ENCODE measurements around the gene TLE4. TPM values are rescaled to one million over a fixed set of nuclear protein-coding genes. Genes with fewer than 3 reads are reported as not detected.

The TLE4 gene
- total RNA-seq, 3 donors from 2014 or later (not counting 1 experiment from before 2014, with no cell fraction given), result 214 to 240 (median 220) TPM

GRCh38 chr9:79564105-79564504 lies 7.7 kb upstream of the TLE4 start:
- H3K36me3 Mint-ChIP-seq, result no peaks in the 10 kb centered on the region
- WGBS (ENCODE audit: insufficient coverage), result 100% methylated on average over 1 of the region's 2 CpGs
- Histone ChIP-seq H3K27ac (ENCODE audit: low read length) (no peak overlapping the region), H3K4me1 (ENCODE audit: control insufficient read depth, insufficient read depth, low read length) (no peaks in the 10 kb centered on the region), H3K27me3 (ENCODE audit: control insufficient read depth, insufficient read depth, low read length) (no peaks in the 10 kb centered on the region), H3K9me3 (ENCODE audit: control insufficient read depth, insufficient read depth, low read length) (no peaks in the 10 kb centered on the region), H3K36me3 (ENCODE audit: control insufficient read depth, insufficient read depth, low read length) (no peaks in the 10 kb centered on the region), H3K4me3 (ENCODE audit: low read length) (no peak overlapping the region)
- peaks cover 0 to 26% of the 10 kb centered on the region in 2 donors for H3K27me3 Mint-ChIP-seq (ENCODE audit: low read depth in 2 of 2)
- intact Hi-C loops (cut with micrococcal nuclease), result no loop called here
- no peak for ATAC-seq
- no peaks in the 10 kb centered on the region for H3K4me1 Mint-ChIP-seq
- no peaks in the 10 kb centered on the region for H3K9me3 Mint-ChIP-seq
- H3K27ac Mint-ChIP-seq, result no peak overlapping the region
- DNase-seq, result no peak
- no peak for TF ChIP-seq CTCF (IDR thresholded peaks at IDR 0.05)
- H3K4me3 Mint-ChIP-seq, result no peak overlapping the region

- peak in 2 of 3 donors; percentile 42 to 44 for ATAC-seq
- Histone ChIP-seq H3K9me3 (ENCODE audit: control insufficient read depth, insufficient read depth, low read length) (no peaks in the 10 kb centered on the region), H3K4me1 (ENCODE audit: control insufficient read depth, insufficient read depth, low read length) (peaks cover 4% of the 10 kb centered on the region), H3K27me3 (ENCODE audit: control insufficient read depth, insufficient read depth, low read length) (peaks cover 4% of the 10 kb centered on the region), H3K4me3 (ENCODE audit: low read length) (no peak overlapping the region), H3K27ac (ENCODE audit: low read length) (no peak overlapping the region), H3K36me3 (ENCODE audit: control insufficient read depth, insufficient read depth, low read length) (no peaks in the 10 kb centered on the region)
- DNase-seq, result no peak
- Mint-ChIP-seq H3K4me1 (peaks cover 4 to 5% of the 10 kb centered on the region in 2 donors), H3K27ac (no peak overlapping the region), H3K27me3 (ENCODE audit: low read depth in 2 of 2) (peaks cover 1 to 26% of the 10 kb centered on the region in 2 donors), H3K4me3 (no peak overlapping the region), H3K36me3 (no peaks in the 10 kb centered on the region), H3K9me3 (no peaks in the 10 kb centered on the region)
- TF ChIP-seq CTCF (IDR thresholded peaks at IDR 0.05), result no peak
- WGBS (ENCODE audit: insufficient coverage), result 39% methylated on average over 2 of the region's 2 CpGs
- intact Hi-C loops (cut with micrococcal nuclease), result no loop called here
Observed at GRCh38 chr9:79565245-79565644, 6.5 kb upstream of the TLE4 start.

- Histone ChIP-seq H3K27me3 (ENCODE audit: control insufficient read depth, insufficient read depth, low read length) (peaks cover 7% of the 10 kb centered on the region), H3K27ac (ENCODE audit: low read length) (no peak overlapping the region), H3K9me3 (ENCODE audit: control insufficient read depth, insufficient read depth, low read length) (no peaks in the 10 kb centered on the region), H3K4me3 (ENCODE audit: low read length) (no peak overlapping the region), H3K4me1 (ENCODE audit: control insufficient read depth, insufficient read depth, low read length) (peaks cover 10% of the 10 kb centered on the region), H3K36me3 (ENCODE audit: control insufficient read depth, insufficient read depth, low read length) (no peaks in the 10 kb centered on the region)
- Mint-ChIP-seq H3K27ac (no peak overlapping the region), H3K27me3 (ENCODE audit: low read depth in 2 of 2) (peaks cover 4 to 22% of the 10 kb centered on the region in 2 donors), H3K36me3 (no peaks in the 10 kb centered on the region), H3K4me3 (no peak overlapping the region), H3K4me1 (peaks cover 8 to 9% of the 10 kb centered on the region in 2 donors), H3K9me3 (no peaks in the 10 kb centered on the region)
- intact Hi-C loops (cut with micrococcal nuclease), result no loop called here
- 90% methylated on average over 2 of the region's 2 CpGs for WGBS (ENCODE audit: insufficient coverage)
- no peak for ATAC-seq
- no peak for DNase-seq
- TF ChIP-seq CTCF (IDR thresholded peaks at IDR 0.05), result no peak
Observed at GRCh38 chr9:79567671-79568098, 4.1 kb upstream of the TLE4 start.

Measured in natural killer cell (primary cell).